ENCODE results near the gene CPN2.

- TF ChIP-seq POLR2A (IDR thresholded peaks at IDR 0.05) (no peak), CTCF (IDR thresholded peaks at IDR 0.05) (no peak)
Measured at GRCh38 chr3:194397757-194398312, 46.7 kb upstream of the CPN2 start.

Data from uterus (tissue), 2 donors.